Keratinocyte (primary cell): Measurements from ENCODE around the gene NMT2. TPM values are rescaled to one million over a fixed set of nuclear protein-coding genes. Genes with fewer than 3 reads are reported as not detected.

Experiments used
- DNase-seq: peaks from one replicate; pipeline ENCODE4 v3.0.0-alpha.2; 2011; ENCODE audit warnings: low read depth, missing footprints, low spot score
- FAIRE-seq: peaks from 2 replicates; lab custom pipeline; 2011; peaks lifted over from hg19 to GRCh38; lab: Jason Lieb, UNC
- H2AFZ ChIP-seq: 2 replicates; pipeline ENCODE4 v1.6.0; 2012; ENCODE audit warnings: low read length, control low read depth, inconsistent platforms; ENCODE audit not compliant: control insufficient read depth
- H3K27ac ChIP-seq: 2 replicates; pipeline ENCODE4 v1.5.1; 2011; ENCODE audit warnings: low read length; ENCODE audit not compliant: control insufficient read depth, insufficient read depth
- H3K27me3 ChIP-seq: 3 replicates; pipeline ENCODE4 v1.6.0; 2011; ENCODE audit warnings: low read length; ENCODE audit not compliant: control insufficient read depth, insufficient read depth; ENCODE audit errors: extremely low read depth
- H3K36me3 ChIP-seq, 2 experiments: 2 replicates in 1 of 2; 3 replicates in 1 of 2; pipeline ENCODE4 v1.5.1; 2011; ENCODE audit warnings: low read length in 2 of 2, mild to moderate bottlenecking in 1 of 2; ENCODE audit not compliant: control insufficient read depth in 2 of 2, insufficient read depth in 2 of 2; ENCODE audit errors: extremely low read depth in 1 of 2
- H3K4me1 ChIP-seq: 3 replicates; pipeline ENCODE4 v1.5.1; 2011; ENCODE audit warnings: low read length; ENCODE audit not compliant: control insufficient read depth, insufficient read depth; ENCODE audit errors: extremely low read depth
- H3K4me2 ChIP-seq: 3 replicates; pipeline ENCODE4 v1.6.0; 2011; ENCODE audit warnings: low read depth, low read length; ENCODE audit not compliant: control insufficient read depth, insufficient read depth; ENCODE audit errors: extremely low read depth
- H3K4me3 ChIP-seq, 3 experiments: fragments of 200-600 bp in 1 of 3; sonication (generic) in 1 of 3; 2 replicates in 2 of 3; 3 replicates in 1 of 3; pipeline ENCODE4 v1.5.1; 2011 to 2016; ENCODE audit warnings: low read length in 3 of 3, mild to moderate bottlenecking in 3 of 3, control low read depth in 2 of 3, inconsistent platforms in 1 of 3, low read depth in 1 of 3, mixed read lengths in 1 of 3, mixed run types in 1 of 3, moderate library complexity in 1 of 3; ENCODE audit not compliant: control insufficient read depth in 2 of 3, insufficient read depth in 2 of 3; ENCODE audit errors: extremely low read depth in 1 of 3
- H3K79me2 ChIP-seq: 2 replicates; pipeline ENCODE4 v1.6.0; 2012; ENCODE audit warnings: low read length; ENCODE audit not compliant: control insufficient read depth, insufficient read depth
- H3K9ac ChIP-seq: 3 replicates; pipeline ENCODE4 v1.6.0; 2011; ENCODE audit warnings: low read length; ENCODE audit not compliant: control insufficient read depth, insufficient read depth; ENCODE audit errors: extremely low read depth
- H3K9me1 ChIP-seq: 3 replicates; pipeline ENCODE4 v1.6.0; 2011; ENCODE audit warnings: low read length; ENCODE audit not compliant: control insufficient read depth, insufficient read depth; ENCODE audit errors: extremely low read depth
- H3K9me3 ChIP-seq: 2 replicates; pipeline ENCODE4 v1.5.1; 2012; ENCODE audit warnings: low read depth, low read length; ENCODE audit not compliant: control insufficient read depth
- H4K20me1 ChIP-seq: 3 replicates; pipeline ENCODE4 v1.6.0; 2011; ENCODE audit warnings: low read length; ENCODE audit not compliant: control insufficient read depth, insufficient read depth; ENCODE audit errors: extremely low read depth
- CTCF ChIP-seq, 3 experiments: IDR thresholded peaks in 1 of 3; conservative IDR thresholded peaks in 1 of 3; optimal IDR thresholded peaks in 1 of 3; 2 replicates in 2 of 3; 3 replicates in 1 of 3; pipeline versions ENCODE3 to v1.5.1; 2011; ENCODE audit warnings: low read length in 3 of 3, mild to moderate bottlenecking in 3 of 3, moderate library complexity in 2 of 3, control low read depth in 1 of 3, inconsistent platforms in 1 of 3; ENCODE audit not compliant: insufficient read depth in 2 of 3; ENCODE audit errors: extremely low read depth in 1 of 3
- EZH2 ChIP-seq: IDR thresholded peaks from one replicate; pipeline ENCODE4 v1.6.1; 2012; ENCODE audit warnings: inconsistent platforms, mild to moderate bottlenecking, low read length, moderate library complexity
- dilution Hi-C: fragments of 300-500 bp; cut with MboI; formaldehyde crosslinking; loops from one replicate; pipeline ENCODE4 v1.7.0; 2020; ENCODE audit warnings: low sequenced_read_pairs; ENCODE audit not compliant: extremely low pct_ligation_motif_present
- polyA plus RNA-seq, 5 experiments: library from polyadenylated mRNA; depleted of rRNA in 3 of 5; stranded (reverse) in 3 of 5; stranded (forward) in 1 of 5; unstranded in 1 of 5; fragments of >200 nt; gene quantifications; 1 replicate in 1 of 5; 2 replicates in 3 of 5; 3 replicates in 1 of 5; pipeline versions ENCODE4 v1.2.1 to v1.2.3, GENCODE V29; 2011 to 2012; ENCODE audit warnings: missing spikeins in 2 of 5, low read depth in 1 of 5, low replicate concordance in 1 of 5

NMT2 gene
- polyA plus RNA-seq, 1 donor (not counting 4 experiments of a cell fraction or from before 2014, with no cell fraction given) = 9.9 TPM

GRCh38 chr10:15189133-15189885 is 20.8 kb upstream of the NMT2 start:
- DNase-seq = no peak
- Histone ChIP-seq H3K9me1 (no peaks in the 10 kb centered on the region), H3K36me3 (no peaks in the 10 kb centered on the region), H3K9ac (no peak overlapping the region), H3K4me1 (no peaks in the 10 kb centered on the region), H3K9me3 (no peaks in the 10 kb centered on the region), H3K79me2 (no peaks in the 10 kb centered on the region), H2AFZ (no peak overlapping the region), H3K27me3 (no peaks in the 10 kb centered on the region), H4K20me1 (no peaks in the 10 kb centered on the region), H3K4me3 (no peak overlapping the region), H3K4me2 (no peak overlapping the region), H3K27ac (no peak overlapping the region)
- dilution Hi-C loops = no loop called here
- TF ChIP-seq EZH2 (no peak), CTCF (optimal IDR thresholded peaks at IDR 0.05 in 1 of 3, IDR thresholded peaks at IDR 0.05 in 1 of 3, conservative IDR thresholded peaks at IDR 0.05 in 1 of 3; ENCODE audit: extremely low read depth in 1 of 3, insufficient read depth in 2 of 3, low read length in 3 of 3) (no peak)
- no peak for FAIRE-seq

- no peaks in the 10 kb centered on the region for H3K79me2 ChIP-seq
- no peak for TF ChIP-seq CTCF (optimal IDR thresholded peaks at IDR 0.05 in 1 of 3, IDR thresholded peaks at IDR 0.05 in 1 of 3, conservative IDR thresholded peaks at IDR 0.05 in 1 of 3; ENCODE audit: extremely low read depth in 1 of 3, insufficient read depth in 2 of 3, low read length in 3 of 3)
- no peak for TF ChIP-seq EZH2
- H3K4me3 ChIP-seq = no peak overlapping the region
- H4K20me1 ChIP-seq = no peaks in the 10 kb centered on the region
- dilution Hi-C loops = no loop called here
- DNase-seq (no peak), FAIRE-seq (no peak)
- H3K27me3 ChIP-seq = no peaks in the 10 kb centered on the region
- H3K27ac ChIP-seq = no peak overlapping the region
- no peak overlapping the region for H2AFZ ChIP-seq
- H3K4me1 ChIP-seq = no peaks in the 10 kb centered on the region
- H3K9ac ChIP-seq = no peak overlapping the region
- H3K36me3 ChIP-seq = no peaks in the 10 kb centered on the region
- no peaks in the 10 kb centered on the region for H3K9me3 ChIP-seq
- H3K9me1 ChIP-seq = no peaks in the 10 kb centered on the region
- no peak overlapping the region for H3K4me2 ChIP-seq
Observed at GRCh38 chr10:15188603-15189002, 20.1 kb upstream of the NMT2 start.
